ENCODE measurements around the gene PDE4D.

- TF ChIP-seq POLR2AphosphoS5 (IDR thresholded peaks at IDR 0.05; ENCODE audit: low read depth, low read length), result no peak
- no peak for TF ChIP-seq POLR2A (IDR thresholded peaks at IDR 0.05; ENCODE audit: low read depth, low read length)
- TF ChIP-seq TAF1 (IDR thresholded peaks at IDR 0.05; ENCODE audit: borderline replicate concordance, low read depth, low read length), result no peak
Observed at GRCh38 chr5:59559847-59560246, 333.7 kb downstream of the PDE4D start.
